ENCODE measurements around the gene XCL1. TPM values are rescaled to one million over a fixed set of nuclear protein-coding genes. Genes with fewer than 3 reads are reported as not detected.

XCL1 gene
- polyA plus RNA-seq, 3 donors, result not detected

GRCh38 chr1:168623003-168623828, 46.8 kb downstream of the XCL1 start:
- peak in 1 of 11 donors; percentile 18 for DNase-seq (ENCODE audit: extremely low read depth in 1 of 11, low read depth in 9 of 11, low spot score in 4 of 11)

- no peak for DNase-seq (ENCODE audit: extremely low read depth in 1 of 11, low read depth in 9 of 11, low spot score in 4 of 11)
Measured at GRCh38 chr1:168623831-168624230, 47.4 kb downstream of the XCL1 start.

- DNase-seq (ENCODE audit: extremely low read depth in 1 of 11, low read depth in 9 of 11, low spot score in 4 of 11), result no peak
Measured at GRCh38 chr1:168626326-168626725, 49.9 kb downstream of the XCL1 start.

- no peak for DNase-seq (ENCODE audit: extremely low read depth in 1 of 11, low read depth in 9 of 11, low spot score in 4 of 11)
Measured at GRCh38 chr1:168627370-168627769, 51.0 kb downstream of the XCL1 start.

GRCh38 chr1:168628807-168629206, 52.4 kb downstream of the XCL1 start:
- no peak for DNase-seq (ENCODE audit: extremely low read depth in 1 of 11, low read depth in 9 of 11, low spot score in 4 of 11)

- DNase-seq (ENCODE audit: extremely low read depth in 1 of 11, low read depth in 9 of 11, low spot score in 4 of 11), result no peak
Measured at GRCh38 chr1:168629466-168629865, 53.1 kb downstream of the XCL1 start.

Other genes starting within 250 kb of the XCL1 start
- under 1 TPM in 2 of 3 donors, not detected in 1; 0.46 to 0.47 TPM for gene XCL2, start 32.6 kb upstream of the XCL1 start, polyA plus RNA-seq (ENCODE audit: insufficient read length in 3 of 3)
- under 1 TPM in 2 of 3 donors, not detected in 1; 0.12 to 0.19 TPM for gene DPT, start 152.6 kb downstream of the XCL1 start, polyA plus RNA-seq (ENCODE audit: insufficient read length in 3 of 3)

Measured in renal cortex interstitium (tissue), 11 donors.